GM18951 (cell line): ENCODE measurements around the gene SLC7A7.
"Not testable (repeated sequence)": the region's sequence is repeated elsewhere in the genome, so short reads cannot be mapped to it uniquely, and the experiment has no call there.

ENCODE experiments used
- POLR2A ChIP-seq: IDR thresholded peaks from 4 replicates; pipeline ENCODE4 v1.6.1; 2011; ENCODE audit warnings: mild to moderate bottlenecking; ENCODE audit not compliant: insufficient read length, insufficient read depth; ENCODE audit errors: extremely low read depth
- in situ Hi-C: fragments of 300-500 bp; cut with MboI; formaldehyde crosslinking; loops from one replicate; pipeline ENCODE4 v1.12.0; 2022; ENCODE audit warnings: low sequenced_read_pairs, mixed read lengths, inconsistent platforms; ENCODE audit not compliant: unreplicated experiment

SLC7A7 gene

GRCh38 chr14:22752422-22752821 is 62.8 kb downstream of the SLC7A7 start:
- in situ Hi-C loops, result no loop called here
- TF ChIP-seq POLR2A, result no peak

GRCh38 chr14:22748631-22749068 is 66.6 kb downstream of the SLC7A7 start:
- TF ChIP-seq POLR2A, result no peak
- in situ Hi-C loops, result no loop called here

- no peak for TF ChIP-seq POLR2A
- in situ Hi-C loops, result no loop called here
These were observed 67.0 kb downstream of the SLC7A7 start for GRCh38 chr14:22748206-22748605.

- no peak for TF ChIP-seq POLR2A
These were observed 67.5 kb downstream of the SLC7A7 start for GRCh38 chr14:22747769-22748168.

GRCh38 chr14:22740020-22740419 is 75.2 kb downstream of the SLC7A7 start:
- in situ Hi-C loops, result no loop called here
- no peak for TF ChIP-seq POLR2A

More at GRCh38 chr14:22747769-22748168, 67.5 kb downstream of the SLC7A7 start:
- in situ Hi-C loops, result no loop called here

GRCh38 chr14:22739423-22739822 is 75.8 kb downstream of the SLC7A7 start:
- TF ChIP-seq POLR2A, result no peak
- in situ Hi-C loops, result no loop called here

- in situ Hi-C loops, result no loop called here
- TF ChIP-seq POLR2A, result no peak
These were observed 78.2 kb downstream of the SLC7A7 start for GRCh38 chr14:22737052-22737451.

- in situ Hi-C loops, result not testable (repeated sequence)
These were observed 78.9 kb downstream of the SLC7A7 start for GRCh38 chr14:22736384-22736783.

- no peak for TF ChIP-seq POLR2A
- in situ Hi-C loops, result no loop called here
These were observed 80.1 kb downstream of the SLC7A7 start for GRCh38 chr14:22735096-22735495.

- in situ Hi-C loops, result no loop called here
- no peak for TF ChIP-seq POLR2A
These were observed 81.4 kb downstream of the SLC7A7 start for GRCh38 chr14:22733829-22734228.

GRCh38 chr14:22732062-22732461 is 83.2 kb downstream of the SLC7A7 start:
- in situ Hi-C loops, result not testable (repeated sequence)

GRCh38 chr14:22726012-22726411 is 89.2 kb downstream of the SLC7A7 start:
- no peak for TF ChIP-seq POLR2A
- in situ Hi-C loops, result no loop called here

- in situ Hi-C loops, result not testable (repeated sequence)
These were observed 89.9 kb downstream of the SLC7A7 start for GRCh38 chr14:22725374-22725773.

GRCh38 chr14:22724847-22725246 is 90.4 kb downstream of the SLC7A7 start:
- in situ Hi-C loops, result not testable (repeated sequence)

- TF ChIP-seq POLR2A, result no peak
- in situ Hi-C loops, result no loop called here
These were observed 91.4 kb downstream of the SLC7A7 start for GRCh38 chr14:22723815-22724214.
